ENCODE measurements around the gene GGTA1. TPM values are rescaled to one million over a fixed set of nuclear protein-coding genes. Genes with fewer than 3 reads are reported as not detected.

Gene GGTA1
- polyA plus RNA-seq (2013, experiment 1 of 2): 0.40 TPM
- polyA plus RNA-seq (2013, experiment 2 of 2): 0.47 TPM

GRCh38 chr9:121499427-121500164 is at the start of gene GGTA1:
Gene GGTA1 (minus strand): TSS chr9:121499844. CDS start chr9:121467922, 31,922 bp downstream.
- no CpG with 5 or more reads among the region's 72 CpGs for WGBS, 2 donors (ENCODE audit: extremely low coverage in 2 of 2, insufficient read length in 2 of 2, insufficient replicate concordance in 1 of 2)
- H3K9ac ChIP-seq (ENCODE audit: low read depth, low read length, poor library complexity): peak within 1 kb of the TSS; percentile 86
- no peak within 1 kb of the TSS for H3K27ac ChIP-seq (replicated peaks; ENCODE audit: low read length)
- peak; percentile 54 for DNase-seq (ENCODE audit: low spot score)
- H3K9me3 ChIP-seq (replicated peaks in 1 of 2; ENCODE audit: control insufficient read depth in 2 of 2, insufficient read depth in 1 of 2, low read depth in 1 of 2, low read length in 2 of 2): peaks cover 0 to 5% of the 10 kb centered on the region in 2 donors
- H3K18ac ChIP-seq (ENCODE audit: low read length): peak within 1 kb of the TSS; percentile 81
- peak within 1 kb of the TSS; percentile 79 for H2BK5ac ChIP-seq (ENCODE audit: low read length)
- H3K14ac ChIP-seq (ENCODE audit: low read length): peak within 1 kb of the TSS; percentile 66
- H2BK15ac ChIP-seq (ENCODE audit: low read length): peak within 1 kb of the TSS; percentile 44
- peak within 1 kb of the TSS; percentile 58 for H2AK5ac ChIP-seq (ENCODE audit: low read depth, low read length)
- peaks cover 9 to 14% of the 10 kb centered on the region in 2 donors for H3K4me1 ChIP-seq (ENCODE audit: control insufficient read depth in 2 of 2, insufficient read depth in 1 of 2, low read depth in 1 of 2, low read length in 2 of 2)
- H3K36me3 ChIP-seq (replicated peaks in 1 of 2; ENCODE audit: control insufficient read depth in 2 of 2, insufficient read depth in 2 of 2, low read length in 2 of 2): no peaks in the 10 kb centered on the region
- H2AFZ ChIP-seq (ENCODE audit: low read length): peak within 1 kb of the TSS; percentile 96
- peaks cover 14 to 59% (median 30%) of the 10 kb centered on the region in 3 experiments for H3K27me3 ChIP-seq (ENCODE audit: control insufficient read depth in 3 of 3, insufficient read depth in 3 of 3, low read depth in 1 of 3, low read length in 3 of 3)
- no peak within 1 kb of the TSS for H2BK120ac ChIP-seq (ENCODE audit: low read depth, low read length)
- H4K8ac ChIP-seq (ENCODE audit: low read depth, low read length): peak within 1 kb of the TSS; percentile 32
- no peak within 1 kb of the TSS for H2BK12ac ChIP-seq (ENCODE audit: low read length)
- peak within 1 kb of the TSS; percentile 44 for H3K23ac ChIP-seq (ENCODE audit: low read depth, low read length, poor library complexity)
- peak within 1 kb of the TSS; percentile 99 for H3K4me2 ChIP-seq (ENCODE audit: insufficient read depth, low read length, poor library complexity, severe bottlenecking)
- no peak within 1 kb of the TSS for H3K4ac ChIP-seq (ENCODE audit: low read length)
- no peaks in the 10 kb centered on the region for H3K79me1 ChIP-seq (ENCODE audit: low read depth, low read length)
- no peak within 1 kb of the TSS for H4K91ac ChIP-seq (ENCODE audit: low read depth, low read length, poor library complexity)
- H3K4me3 ChIP-seq (ENCODE audit: low read length in 2 of 2): peak within 1 kb of the TSS; percentile 33 to 80

- H3K9ac ChIP-seq (ENCODE audit: low read depth, low read length, poor library complexity): no peak overlapping the region
Observed at GRCh38 chr9:121548666-121549065, 49.0 kb upstream of the GGTA1 start.

GRCh38 chr9:121545875-121546423 is 46.3 kb upstream of the GGTA1 start:
- peak; percentile 93 for DNase-seq (ENCODE audit: low spot score)
- Histone ChIP-seq H3K36me3 (replicated peaks in 1 of 2; ENCODE audit: control insufficient read depth in 2 of 2, insufficient read depth in 2 of 2, low read length in 2 of 2) (no peaks in the 10 kb centered on the region), H4K91ac (ENCODE audit: low read depth, low read length, poor library complexity) (no peak overlapping the region), H3K9me3 (replicated peaks in 1 of 2; ENCODE audit: control insufficient read depth in 2 of 2, insufficient read depth in 1 of 2, low read depth in 1 of 2, low read length in 2 of 2) (no peaks in the 10 kb centered on the region), H3K27me3 (ENCODE audit: control insufficient read depth in 3 of 3, insufficient read depth in 3 of 3, low read depth in 1 of 3, low read length in 3 of 3) (peaks cover 0 to 6% (median 0%) of the 10 kb centered on the region in 3 experiments), H2BK15ac (ENCODE audit: low read length) (peak overlapping the region; percentile 96), H3K4me2 (ENCODE audit: insufficient read depth, low read length, poor library complexity, severe bottlenecking) (peak overlapping the region; percentile 33), H3K4ac (ENCODE audit: low read length) (peak overlapping the region; percentile 67), H3K4me3 (ENCODE audit: low read length in 2 of 2) (peak overlapping the region in 1 of 2 donors; percentile 22), H4K8ac (ENCODE audit: low read depth, low read length) (no peak overlapping the region), H3K18ac (ENCODE audit: low read length) (peak overlapping the region; percentile 78), H3K23ac (ENCODE audit: low read depth, low read length, poor library complexity) (peak overlapping the region; percentile 73), H2AFZ (ENCODE audit: low read length) (peak overlapping the region; percentile 95), H3K79me1 (ENCODE audit: low read depth, low read length) (no peaks in the 10 kb centered on the region), H2BK5ac (ENCODE audit: low read length) (no peak overlapping the region), H3K9ac (ENCODE audit: low read depth, low read length, poor library complexity) (no peak overlapping the region), H3K4me1 (ENCODE audit: control insufficient read depth in 2 of 2, insufficient read depth in 1 of 2, low read depth in 1 of 2, low read length in 2 of 2) (peaks cover 0 to 4% of the 10 kb centered on the region in 2 donors), H3K27ac (replicated peaks; ENCODE audit: low read length) (no peak overlapping the region), H3K14ac (ENCODE audit: low read length) (no peak overlapping the region), H2BK120ac (ENCODE audit: low read depth, low read length) (no peak overlapping the region), H2BK12ac (ENCODE audit: low read length) (peak overlapping the region; percentile 81), H2AK5ac (ENCODE audit: low read depth, low read length) (peak overlapping the region; percentile 2)
- no CpG with 5 or more reads among the region's 27 CpGs for WGBS, 2 donors (ENCODE audit: extremely low coverage in 2 of 2, insufficient read length in 2 of 2, insufficient replicate concordance in 1 of 2)

More at GRCh38 chr9:121548666-121549065, 49.0 kb upstream of the GGTA1 start:
- no peak overlapping the region for H3K27ac ChIP-seq (replicated peaks; ENCODE audit: low read length)
- no peak overlapping the region for H2AFZ ChIP-seq (ENCODE audit: low read length)
- H3K23ac ChIP-seq (ENCODE audit: low read depth, low read length, poor library complexity): no peak overlapping the region
- H4K91ac ChIP-seq (ENCODE audit: low read depth, low read length, poor library complexity): no peak overlapping the region
- DNase-seq (ENCODE audit: low spot score): no peak
- no peak overlapping the region for H2AK5ac ChIP-seq (ENCODE audit: low read depth, low read length)
- H2BK120ac ChIP-seq (ENCODE audit: low read depth, low read length): no peak overlapping the region
- no peak overlapping the region for H3K4ac ChIP-seq (ENCODE audit: low read length)
- peaks cover 0 to 19% (median 4%) of the 10 kb centered on the region in 3 experiments for H3K27me3 ChIP-seq (ENCODE audit: control insufficient read depth in 3 of 3, insufficient read depth in 3 of 3, low read depth in 1 of 3, low read length in 3 of 3)
- peaks cover 0 to 5% of the 10 kb centered on the region in 2 donors for H3K4me1 ChIP-seq (ENCODE audit: control insufficient read depth in 2 of 2, insufficient read depth in 1 of 2, low read depth in 1 of 2, low read length in 2 of 2)
- H3K4me2 ChIP-seq (ENCODE audit: insufficient read depth, low read length, poor library complexity, severe bottlenecking): no peak overlapping the region
- H3K36me3 ChIP-seq (replicated peaks in 1 of 2; ENCODE audit: control insufficient read depth in 2 of 2, insufficient read depth in 2 of 2, low read length in 2 of 2): no peaks in the 10 kb centered on the region
- no peak overlapping the region for H2BK12ac ChIP-seq (ENCODE audit: low read length)
- no peaks in the 10 kb centered on the region for H3K9me3 ChIP-seq (replicated peaks in 1 of 2; ENCODE audit: control insufficient read depth in 2 of 2, insufficient read depth in 1 of 2, low read depth in 1 of 2, low read length in 2 of 2)
- H3K18ac ChIP-seq (ENCODE audit: low read length): no peak overlapping the region
- no peak overlapping the region for H3K4me3 ChIP-seq (ENCODE audit: low read length in 2 of 2)
- H3K14ac ChIP-seq (ENCODE audit: low read length): no peak overlapping the region
- no peaks in the 10 kb centered on the region for H3K79me1 ChIP-seq (ENCODE audit: low read depth, low read length)
- no peak overlapping the region for H4K8ac ChIP-seq (ENCODE audit: low read depth, low read length)
- WGBS, 2 donors (ENCODE audit: extremely low coverage in 2 of 2, insufficient read length in 2 of 2, insufficient replicate concordance in 1 of 2): no CpG with 5 or more reads among the region's 2 CpGs
- no peak overlapping the region for H2BK5ac ChIP-seq (ENCODE audit: low read length)
- H2BK15ac ChIP-seq (ENCODE audit: low read length): no peak overlapping the region

Data from neuronal stem cell (in vitro differentiated cells).